ENCODE results near the gene PABPC1L.
A peak's percentile ranks its signal among the peaks of the same experiment; 100 is the strongest.

PABPC1L gene

DNA sequence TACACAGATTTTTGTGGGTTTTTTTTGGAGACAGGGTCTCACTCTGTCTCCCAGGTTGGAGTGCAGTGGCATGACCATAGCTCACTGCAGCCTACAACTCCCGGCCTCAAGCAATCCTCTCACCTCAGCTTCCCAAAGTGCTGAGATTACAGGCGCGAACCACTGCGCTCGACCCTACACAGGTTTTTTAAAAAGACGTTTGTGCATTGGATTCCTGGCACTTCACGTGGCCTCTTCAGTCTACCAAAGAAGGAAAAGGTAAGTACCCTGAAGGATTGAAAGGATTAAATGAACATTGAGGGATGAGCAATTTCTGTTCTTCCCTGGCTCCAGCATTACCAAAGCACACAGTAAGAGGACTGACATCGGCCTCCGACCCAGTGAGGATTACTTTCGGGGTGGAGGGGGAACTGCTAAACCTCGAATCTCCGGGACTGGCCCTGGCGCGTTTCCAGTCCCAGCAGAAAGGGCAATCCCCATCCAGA lies 24.9 kb upstream of the PABPC1L start:
- DNase-seq (ENCODE audit: insufficient read length, low spot score) = no peak
- no peak for TF ChIP-seq SPI1 (IDR thresholded peaks at IDR 0.05; ENCODE audit: low read depth, low read length)
- no peak for TF ChIP-seq POLR2A (IDR thresholded peaks at IDR 0.05; ENCODE audit: low read depth, low read length)
- TF ChIP-seq POU2F2 (IDR thresholded peaks at IDR 0.05; ENCODE audit: low read depth, low read length) = no peak
- no peak for TF ChIP-seq TAF1 (IDR thresholded peaks at IDR 0.05; ENCODE audit: low read depth, low read length)
- no peak for TF ChIP-seq POLR2AphosphoS5 (IDR thresholded peaks at IDR 0.05; ENCODE audit: low read depth, low read length)
- TF ChIP-seq PAX5 (IDR thresholded peaks at IDR 0.05; ENCODE audit: insufficient read depth, low read length, severe bottlenecking) = no peak
- no peak for FAIRE-seq

- DNase-seq (ENCODE audit: insufficient read length, low spot score) (peak; percentile 92), FAIRE-seq (peak; percentile 94)
- TF ChIP-seq POU2F2 (IDR thresholded peaks at IDR 0.05; ENCODE audit: low read depth, low read length) = peak; percentile 61; the same call in 1 of the 2 replicates
- peak; percentile 72 for TF ChIP-seq POLR2AphosphoS5 (IDR thresholded peaks at IDR 0.05; ENCODE audit: low read depth, low read length)
- TF ChIP-seq SPI1 (IDR thresholded peaks at IDR 0.05; ENCODE audit: low read depth, low read length) = peak; percentile 56; the same call in 1 of the 2 replicates
- peak; percentile 83 for TF ChIP-seq POLR2A (IDR thresholded peaks at IDR 0.05; ENCODE audit: low read depth, low read length)
- TF ChIP-seq TAF1 (IDR thresholded peaks at IDR 0.05; ENCODE audit: low read depth, low read length) = peak; percentile 68; the same call in 1 of the 2 replicates
- no peak for TF ChIP-seq PAX5 (IDR thresholded peaks at IDR 0.05; ENCODE audit: insufficient read depth, low read length, severe bottlenecking)
Observed at GRCh38 chr20:44885392-44886265, 24.2 kb upstream of the PABPC1L start, which contains the start of gene YWHAB. Gene YWHAB, plus strand, starts transcription at chr20:44885705. Its CDS starts 15,829 bp downstream, at chr20:44901534.

DNA sequence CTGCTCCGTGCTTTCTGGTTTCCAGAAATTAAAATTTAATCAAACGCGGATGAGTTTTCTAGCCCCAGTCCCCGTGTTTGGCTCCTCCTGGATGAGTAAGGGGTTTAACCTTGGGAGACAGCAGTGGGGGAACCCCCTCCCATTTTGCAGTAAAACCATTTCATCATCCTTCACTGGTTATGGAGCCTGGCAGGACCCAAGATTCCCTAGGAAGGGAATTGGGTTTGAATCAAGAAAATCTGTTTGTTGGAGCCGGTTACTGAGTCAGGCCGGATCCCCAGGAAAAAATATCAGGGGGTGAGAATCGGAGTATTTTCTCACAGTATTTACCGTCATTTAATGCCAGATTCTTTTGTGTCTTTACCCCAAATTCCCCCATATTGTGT lies 23.6 kb upstream of the PABPC1L start:
- no peak for FAIRE-seq
- no peak for DNase-seq (ENCODE audit: insufficient read length, low spot score)
- no peak for TF ChIP-seq POU2F2 (IDR thresholded peaks at IDR 0.05; ENCODE audit: low read depth, low read length)
- TF ChIP-seq PAX5 (IDR thresholded peaks at IDR 0.05; ENCODE audit: insufficient read depth, low read length, severe bottlenecking) = no peak
- no peak for TF ChIP-seq POLR2AphosphoS5 (IDR thresholded peaks at IDR 0.05; ENCODE audit: low read depth, low read length)
- TF ChIP-seq SPI1 (IDR thresholded peaks at IDR 0.05; ENCODE audit: low read depth, low read length) = no peak
- TF ChIP-seq TAF1 (IDR thresholded peaks at IDR 0.05; ENCODE audit: low read depth, low read length) = no peak
- TF ChIP-seq POLR2A (IDR thresholded peaks at IDR 0.05; ENCODE audit: low read depth, low read length) = no peak

DNA sequence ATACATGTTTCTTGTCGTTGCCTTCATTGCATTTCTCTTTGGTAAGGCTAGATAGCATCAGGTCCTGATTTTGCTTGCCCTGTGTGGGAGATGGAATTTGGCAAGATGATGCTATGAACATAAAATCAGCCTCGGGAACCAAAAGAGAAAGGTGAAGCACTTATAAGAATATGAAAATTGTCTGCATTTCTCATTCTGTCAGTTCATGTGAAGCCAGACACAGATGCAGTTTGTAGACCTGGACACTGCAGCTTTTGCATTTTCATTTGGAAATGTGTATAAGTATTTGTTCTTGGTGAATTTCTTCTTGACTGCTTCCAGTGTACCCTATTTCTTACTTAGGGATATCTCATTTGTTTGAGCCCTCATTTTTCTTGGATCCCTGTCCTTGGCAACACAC lies 23.0 kb upstream of the PABPC1L start:
- no peak for TF ChIP-seq POU2F2 (IDR thresholded peaks at IDR 0.05; ENCODE audit: low read depth, low read length)
- TF ChIP-seq PAX5 (IDR thresholded peaks at IDR 0.05; ENCODE audit: insufficient read depth, low read length, severe bottlenecking) = no peak
- TF ChIP-seq TAF1 (IDR thresholded peaks at IDR 0.05; ENCODE audit: low read depth, low read length) = no peak
- TF ChIP-seq POLR2A (IDR thresholded peaks at IDR 0.05; ENCODE audit: low read depth, low read length) = no peak
- FAIRE-seq = no peak
- DNase-seq (ENCODE audit: insufficient read length, low spot score) = no peak

- TF ChIP-seq POU2F2 (IDR thresholded peaks at IDR 0.05; ENCODE audit: low read depth, low read length) = no peak
- TF ChIP-seq PAX5 (IDR thresholded peaks at IDR 0.05; ENCODE audit: insufficient read depth, low read length, severe bottlenecking) = no peak
- TF ChIP-seq TAF1 (IDR thresholded peaks at IDR 0.05; ENCODE audit: low read depth, low read length) = no peak
- no peak for TF ChIP-seq POLR2AphosphoS5 (IDR thresholded peaks at IDR 0.05; ENCODE audit: low read depth, low read length)
- DNase-seq (ENCODE audit: insufficient read length, low spot score) = no peak
- no peak for FAIRE-seq
Observed at GRCh38 chr20:44887466-44887865, 22.4 kb upstream of the PABPC1L start.

- DNase-seq (ENCODE audit: insufficient read length, low spot score) (no peak), FAIRE-seq (no peak)
- no peak for TF ChIP-seq PAX5 (IDR thresholded peaks at IDR 0.05; ENCODE audit: insufficient read depth, low read length, severe bottlenecking)
- TF ChIP-seq POLR2AphosphoS5 (IDR thresholded peaks at IDR 0.05; ENCODE audit: low read depth, low read length) = no peak
- no peak for TF ChIP-seq TAF1 (IDR thresholded peaks at IDR 0.05; ENCODE audit: low read depth, low read length)
- TF ChIP-seq POU2F2 (IDR thresholded peaks at IDR 0.05; ENCODE audit: low read depth, low read length) = no peak
- TF ChIP-seq POLR2A (IDR thresholded peaks at IDR 0.05; ENCODE audit: low read depth, low read length) = no peak
- TF ChIP-seq SPI1 (IDR thresholded peaks at IDR 0.05; ENCODE audit: low read depth, low read length) = no peak
Observed at GRCh38 chr20:44888226-44889103, 21.4 kb upstream of the PABPC1L start.

DNA sequence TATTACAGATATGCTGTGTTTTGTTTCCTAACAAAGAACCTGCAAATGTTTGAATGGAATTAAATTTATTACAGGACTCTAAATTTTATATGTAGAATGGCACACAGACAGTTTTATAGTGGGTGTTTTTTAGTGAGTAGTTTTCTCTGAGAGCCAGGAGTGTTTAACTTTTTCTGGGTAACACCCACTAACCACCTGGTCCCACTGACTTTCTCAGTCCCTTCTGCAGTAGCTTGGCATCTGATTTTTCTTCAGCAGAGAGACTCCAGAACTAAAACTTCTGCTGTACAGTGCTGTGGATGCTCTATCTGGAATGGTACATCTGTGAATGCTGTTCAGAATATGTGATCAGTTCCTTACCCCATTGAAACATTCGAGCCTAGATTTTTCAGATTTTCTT lies 18.0 kb upstream of the PABPC1L start:
- DNase-seq (ENCODE audit: insufficient read length, low spot score) (no peak), FAIRE-seq (no peak)
- TF ChIP-seq TAF1 (IDR thresholded peaks at IDR 0.05; ENCODE audit: low read depth, low read length) (no peak), SPI1 (IDR thresholded peaks at IDR 0.05; ENCODE audit: low read depth, low read length) (no peak), PAX5 (IDR thresholded peaks at IDR 0.05; ENCODE audit: insufficient read depth, low read length, severe bottlenecking) (no peak), POU2F2 (IDR thresholded peaks at IDR 0.05; ENCODE audit: low read depth, low read length) (no peak), POLR2A (IDR thresholded peaks at IDR 0.05; ENCODE audit: low read depth, low read length) (no peak), POLR2AphosphoS5 (IDR thresholded peaks at IDR 0.05; ENCODE audit: low read depth, low read length) (no peak)

GRCh38 chr20:44894959-44895358 lies 14.9 kb upstream of the PABPC1L start:
- TF ChIP-seq POU2F2 (IDR thresholded peaks at IDR 0.05; ENCODE audit: low read depth, low read length) = no peak
- no peak for TF ChIP-seq PAX5 (IDR thresholded peaks at IDR 0.05; ENCODE audit: insufficient read depth, low read length, severe bottlenecking)
- 0 out of 2 replicates have a peak, but pooled peaks have one; percentile 28 for TF ChIP-seq POLR2A (IDR thresholded peaks at IDR 0.05; ENCODE audit: low read depth, low read length)
- no peak for FAIRE-seq
- no peak for DNase-seq (ENCODE audit: insufficient read length, low spot score)

- TF ChIP-seq SPI1 (IDR thresholded peaks at IDR 0.05; ENCODE audit: low read depth, low read length) (no peak), TAF1 (IDR thresholded peaks at IDR 0.05; ENCODE audit: low read depth, low read length) (no peak), POU2F2 (IDR thresholded peaks at IDR 0.05; ENCODE audit: low read depth, low read length) (no peak), POLR2AphosphoS5 (IDR thresholded peaks at IDR 0.05; ENCODE audit: low read depth, low read length) (no peak), POLR2A (IDR thresholded peaks at IDR 0.05; ENCODE audit: low read depth, low read length) (no peak), PAX5 (IDR thresholded peaks at IDR 0.05; ENCODE audit: insufficient read depth, low read length, severe bottlenecking) (no peak)
- FAIRE-seq = no peak
- DNase-seq (ENCODE audit: insufficient read length, low spot score) = no peak
Observed at GRCh38 chr20:44896583-44896982, 13.3 kb upstream of the PABPC1L start.
